NB4 (cell line): ENCODE results near the gene VILL.

Source experiments
- POLR2A ChIP-seq: IDR thresholded peaks from 2 replicates; pipeline ENCODE4 v1.6.1; 2011; ENCODE audit warnings: mild to moderate bottlenecking; ENCODE audit not compliant: insufficient read length; ENCODE audit errors: extremely low read depth
- TF ChIP-seq, protein P1 (sequence below): IDR thresholded peaks from one replicate; pipeline ENCODE4 v1.5.1; 2012; ENCODE audit warnings: low read depth, low read length
- TF ChIP-seq, protein P2 (sequence below): IDR thresholded peaks from 2 replicates; pipeline ENCODE4 v1.6.1; 2011; ENCODE audit warnings: low read depth, low read length

DNA sequence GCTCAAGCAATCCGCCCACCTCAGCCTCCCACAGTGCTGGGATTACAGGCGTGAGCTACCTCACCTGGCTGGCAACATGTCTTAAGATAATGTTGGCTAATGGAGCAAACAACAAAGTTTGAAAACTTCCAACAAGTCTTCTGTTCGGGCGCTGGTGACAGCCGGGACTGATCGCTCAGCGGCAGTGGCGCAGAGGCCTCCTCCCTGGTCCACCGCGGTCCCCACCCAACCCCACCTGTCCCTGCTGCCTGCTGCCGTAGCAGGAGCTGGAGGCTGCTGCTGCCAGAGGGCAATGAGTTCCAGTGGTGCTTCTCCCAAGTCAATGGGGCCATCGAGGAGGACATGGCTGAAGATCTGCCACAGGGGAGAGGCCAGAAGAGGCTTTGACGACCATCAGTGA, 60.5 kb downstream of the VILL start:
- TF ChIP-seq, protein P1, sequence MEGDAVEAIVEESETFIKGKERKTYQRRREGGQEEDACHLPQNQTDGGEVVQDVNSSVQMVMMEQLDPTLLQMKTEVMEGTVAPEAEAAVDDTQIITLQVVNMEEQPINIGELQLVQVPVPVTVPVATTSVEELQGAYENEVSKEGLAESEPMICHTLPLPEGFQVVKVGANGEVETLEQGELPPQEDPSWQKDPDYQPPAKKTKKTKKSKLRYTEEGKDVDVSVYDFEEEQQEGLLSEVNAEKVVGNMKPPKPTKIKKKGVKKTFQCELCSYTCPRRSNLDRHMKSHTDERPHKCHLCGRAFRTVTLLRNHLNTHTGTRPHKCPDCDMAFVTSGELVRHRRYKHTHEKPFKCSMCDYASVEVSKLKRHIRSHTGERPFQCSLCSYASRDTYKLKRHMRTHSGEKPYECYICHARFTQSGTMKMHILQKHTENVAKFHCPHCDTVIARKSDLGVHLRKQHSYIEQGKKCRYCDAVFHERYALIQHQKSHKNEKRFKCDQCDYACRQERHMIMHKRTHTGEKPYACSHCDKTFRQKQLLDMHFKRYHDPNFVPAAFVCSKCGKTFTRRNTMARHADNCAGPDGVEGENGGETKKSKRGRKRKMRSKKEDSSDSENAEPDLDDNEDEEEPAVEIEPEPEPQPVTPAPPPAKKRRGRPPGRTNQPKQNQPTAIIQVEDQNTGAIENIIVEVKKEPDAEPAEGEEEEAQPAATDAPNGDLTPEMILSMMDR, result no peak
- TF ChIP-seq POLR2A, result no peak
- TF ChIP-seq, protein P2, sequence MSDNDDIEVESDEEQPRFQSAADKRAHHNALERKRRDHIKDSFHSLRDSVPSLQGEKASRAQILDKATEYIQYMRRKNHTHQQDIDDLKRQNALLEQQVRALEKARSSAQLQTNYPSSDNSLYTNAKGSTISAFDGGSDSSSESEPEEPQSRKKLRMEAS, result no peak
